K562 (cell line): ENCODE data around the gene AGPAT1. TPM values are rescaled to one million over a fixed set of nuclear protein-coding genes. Genes with fewer than 3 reads are reported as not detected.

Experiments
- ETV6 ChIP-seq, 3 experiments: fragments of 150-350 bp in 1 of 3; sonication (generic) in 1 of 3; formaldehyde crosslinking in 1 of 3; IDR thresholded peaks; 2 replicates each; pipeline versions ENCODE4 v1.6.1 to v1.8.0; 2014 to 2022; ENCODE audit warnings: borderline replicate concordance in 2 of 3, low read depth in 2 of 3, antibody characterized with exemption in 1 of 3, low read length in 1 of 3, mild to moderate bottlenecking in 1 of 3, missing genetic modification reagents in 1 of 3
- HNRNPL ChIP-seq: fragments of 200-400 bp; formaldehyde crosslinking; IDR thresholded peaks from 2 replicates; pipeline ENCODE4 v1.6.1; 2017; ENCODE audit warnings: low read depth, mild to moderate bottlenecking, low read length
- JUND ChIP-seq, 2 experiments: IDR thresholded peaks; 2 replicates in 1 of 2; 3 replicates in 1 of 2; pipeline ENCODE4 v1.6.1; 2011; ENCODE audit warnings: borderline replicate concordance in 2 of 2, low read depth in 2 of 2, low read length in 2 of 2, improper control_type of control experiment in 1 of 2, missing biosample characterization in 1 of 2, missing genetic modification characterization in 1 of 2, missing genetic modification reagents in 1 of 2
- MIER1 ChIP-seq: fragments of 450-650 bp; IDR thresholded peaks from 2 replicates; pipeline ENCODE4 v1.6.1; 2016; ENCODE audit warnings: antibody characterized with exemption, mild to moderate bottlenecking, low read depth
- NR4A1 ChIP-seq, 2 experiments: fragments of 250-450 bp in 1 of 2; fragments of 450-650 bp in 1 of 2; sonication (Bioruptor Pico) in 1 of 2; IDR thresholded peaks; 2 replicates each; pipeline versions ENCODE4 v1.4.0 to v1.6.1; 2016 to 2020; ENCODE audit warnings: mild to moderate bottlenecking in 2 of 2, missing compliant biosample characterization in 1 of 2, missing genetic modification characterization in 1 of 2, moderate library complexity in 1 of 2
- RUNX1 ChIP-seq: sonication (generic); IDR thresholded peaks from 2 replicates; pipeline ENCODE4 v1.6.1; 2016; ENCODE audit warnings: antibody characterized with exemption, low read depth
- SIN3B ChIP-seq: fragments of 450-650 bp; IDR thresholded peaks from 2 replicates; pipeline ENCODE4 v1.6.1; 2017; ENCODE audit warnings: low read depth, mild to moderate bottlenecking, moderate library complexity
- TBP ChIP-seq: optimal IDR thresholded peaks from 2 replicates; pipeline ENCODE3; 2011; ENCODE audit warnings: low read depth, low read length, improper control_type of control experiment
- ZNF197 ChIP-seq: fragments of 200-800 bp; sonication (Bioruptor generic); IDR thresholded peaks from 2 replicates; pipeline ENCODE4 v1.6.1; 2016; ENCODE audit warnings: low read depth, missing genetic modification characterization, missing compliant biosample characterization
- ZNF224 ChIP-seq: sonication (generic); formaldehyde crosslinking; IDR thresholded peaks from 2 replicates; pipeline ENCODE4 v1.8.0; 2022; ENCODE audit warnings: mild to moderate bottlenecking, missing genetic modification reagents
- ZNF232 ChIP-seq: sonication (generic); formaldehyde crosslinking; IDR thresholded peaks from 2 replicates; pipeline ENCODE4 v1.8.0; 2022; ENCODE audit warnings: mild to moderate bottlenecking, missing genetic modification reagents
- polyA plus RNA-seq, 8 experiments: library from polyadenylated mRNA; depleted of rRNA in 4 of 8; stranded (reverse) in 5 of 8; unstranded in 3 of 8; fragments of >200 nt; fragmentation: Nextera tagmentation in 2 of 8; fragmentation: Illumina TruSeq in 1 of 8; extraction: Ambion mirVana in 2 of 8; extraction: Trizol in 1 of 8; gene quantifications; 2 replicates each; pipeline versions ENCODE4 v1.2.1 to v1.2.3, GENCODE V29; 2011 to 2014; ENCODE audit warnings: inconsistent platforms in 1 of 8, missing spikeins in 1 of 8
- total RNA-seq, 7 experiments: library from RNA; depleted of rRNA in 6 of 7; stranded (reverse); fragments of >200 nt in 6 of 7; fragmentation: Illumina TruSeq in 2 of 7; extraction: Trizol in 2 of 7; gene quantifications; 2 replicates each; pipeline versions ENCODE4 v1.2.1 to v1.2.3, GENCODE V29; 2011 to 2021; ENCODE audit warnings: low replicate concordance in 1 of 7
- TF ChIP-seq, protein P1 (sequence below), 2 experiments: IDR thresholded peaks; 2 replicates each; pipeline ENCODE4 v1.6.1; 2012; ENCODE audit warnings: improper control_type of control experiment in 2 of 2, low read depth in 2 of 2, low read length in 2 of 2, borderline replicate concordance in 1 of 2
- TF ChIP-seq, protein P2 (sequence below): fragments of 450-650 bp; formaldehyde crosslinking; IDR thresholded peaks from 2 replicates; pipeline ENCODE4 v1.4.0; 2020; ENCODE audit warnings: mild to moderate bottlenecking, moderate library complexity
- TF ChIP-seq, protein P3 (sequence below): fragments of 450-650 bp; IDR thresholded peaks from 2 replicates; pipeline ENCODE4 v1.6.1; 2016; ENCODE audit warnings: borderline replicate concordance

AGPAT1 gene
- total and polyA plus RNA-seq, 9 of the 15 experiments (the other 6 are each of a cell fraction or from before 2014, with no cell fraction given) = 37.9 to 176 (median 69.4) TPM

DNA sequence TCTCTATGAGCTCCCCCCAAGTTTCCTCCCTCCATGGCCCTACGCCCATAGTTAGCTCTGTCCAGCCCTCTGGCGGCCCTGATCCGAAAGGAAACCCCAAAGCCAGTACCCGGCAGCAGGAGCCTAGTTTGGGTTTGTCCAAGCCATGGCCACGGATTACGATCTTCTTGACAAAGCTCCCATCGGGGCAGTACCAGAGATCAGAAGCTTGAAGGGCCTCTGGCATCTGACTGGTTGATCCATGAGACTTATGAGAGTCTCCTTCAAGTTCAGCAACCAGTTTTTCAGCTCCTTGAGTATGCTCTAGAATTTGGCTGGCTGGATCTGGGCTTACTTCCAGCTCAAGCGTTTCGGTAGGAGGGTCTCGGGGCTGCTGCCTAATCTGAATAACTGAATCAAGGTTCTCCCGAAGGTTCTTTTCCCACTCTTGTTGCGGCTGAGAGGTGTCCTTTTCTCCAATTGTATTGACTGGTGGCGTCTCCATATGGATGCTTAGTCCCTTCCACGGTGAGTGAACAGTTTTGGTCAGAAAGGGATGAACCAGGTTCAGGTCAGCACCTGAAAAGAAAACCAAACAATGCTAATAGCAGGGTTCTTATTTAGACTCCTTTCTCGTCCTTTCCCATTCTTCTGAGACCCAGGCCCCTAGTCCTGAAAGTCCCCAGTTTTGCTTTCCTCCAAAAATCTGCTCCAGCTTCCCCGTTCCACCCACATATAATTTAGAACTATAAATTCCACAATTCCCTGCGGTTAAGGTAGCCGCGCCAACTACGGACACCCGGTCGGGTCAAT lies 46.4 kb downstream of the AGPAT1 start (continued):
- TF ChIP-seq JUND (IDR thresholded peaks at IDR 0.05; ENCODE audit: borderline replicate concordance, low read depth, low read length) (peak; percentile 18; the same call in 1 of the 2 replicates), JUND (tag; IDR thresholded peaks at IDR 0.05; ENCODE audit: borderline replicate concordance, low read depth, low read length) (no peak), MIER1 (peak; percentile 75), NR4A1 (CRISPR knock-in tag; IDR thresholded peaks at IDR 0.05) (0 out of 2 replicates have a peak, but pooled peaks have one; percentile 53), NR4A1 (tag; IDR thresholded peaks at IDR 0.05) (no peak), HNRNPL (no peak), TBP (peak; percentile 16), ZNF224 (CRISPR knock-in tag) (0 out of 2 replicates have a peak, but pooled peaks have one; percentile 30), ZNF197 (CRISPR knock-in tag) (peak; percentile 73; the same call in 1 of the 2 replicates), RUNX1 (no peak), ETV6 (IDR thresholded peaks at IDR 0.05; ENCODE audit: borderline replicate concordance in 1 of 2, low read depth in 2 of 2, low read length in 1 of 2) (0 out of 4 replicates have a peak, but pooled peaks of 1 of the 2 experiments have one; percentile 38), ETV6 (CRISPR knock-in tag; IDR thresholded peaks at IDR 0.05; ENCODE audit: borderline replicate concordance) (no peak), SIN3B (0 out of 2 replicates have a peak, but pooled peaks have one; percentile 23), ZNF232 (CRISPR knock-in tag) (no peak)
- TF ChIP-seq, protein P1, sequence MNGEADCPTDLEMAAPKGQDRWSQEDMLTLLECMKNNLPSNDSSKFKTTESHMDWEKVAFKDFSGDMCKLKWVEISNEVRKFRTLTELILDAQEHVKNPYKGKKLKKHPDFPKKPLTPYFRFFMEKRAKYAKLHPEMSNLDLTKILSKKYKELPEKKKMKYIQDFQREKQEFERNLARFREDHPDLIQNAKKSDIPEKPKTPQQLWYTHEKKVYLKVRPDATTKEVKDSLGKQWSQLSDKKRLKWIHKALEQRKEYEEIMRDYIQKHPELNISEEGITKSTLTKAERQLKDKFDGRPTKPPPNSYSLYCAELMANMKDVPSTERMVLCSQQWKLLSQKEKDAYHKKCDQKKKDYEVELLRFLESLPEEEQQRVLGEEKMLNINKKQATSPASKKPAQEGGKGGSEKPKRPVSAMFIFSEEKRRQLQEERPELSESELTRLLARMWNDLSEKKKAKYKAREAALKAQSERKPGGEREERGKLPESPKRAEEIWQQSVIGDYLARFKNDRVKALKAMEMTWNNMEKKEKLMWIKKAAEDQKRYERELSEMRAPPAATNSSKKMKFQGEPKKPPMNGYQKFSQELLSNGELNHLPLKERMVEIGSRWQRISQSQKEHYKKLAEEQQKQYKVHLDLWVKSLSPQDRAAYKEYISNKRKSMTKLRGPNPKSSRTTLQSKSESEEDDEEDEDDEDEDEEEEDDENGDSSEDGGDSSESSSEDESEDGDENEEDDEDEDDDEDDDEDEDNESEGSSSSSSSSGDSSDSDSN (IDR thresholded peaks at IDR 0.05; ENCODE audit: borderline replicate concordance in 1 of 2, low read depth in 2 of 2, low read length in 2 of 2) = peak; percentile 49 to 89; a peak in 2 of 4 replicates
- TF ChIP-seq, protein P2, sequence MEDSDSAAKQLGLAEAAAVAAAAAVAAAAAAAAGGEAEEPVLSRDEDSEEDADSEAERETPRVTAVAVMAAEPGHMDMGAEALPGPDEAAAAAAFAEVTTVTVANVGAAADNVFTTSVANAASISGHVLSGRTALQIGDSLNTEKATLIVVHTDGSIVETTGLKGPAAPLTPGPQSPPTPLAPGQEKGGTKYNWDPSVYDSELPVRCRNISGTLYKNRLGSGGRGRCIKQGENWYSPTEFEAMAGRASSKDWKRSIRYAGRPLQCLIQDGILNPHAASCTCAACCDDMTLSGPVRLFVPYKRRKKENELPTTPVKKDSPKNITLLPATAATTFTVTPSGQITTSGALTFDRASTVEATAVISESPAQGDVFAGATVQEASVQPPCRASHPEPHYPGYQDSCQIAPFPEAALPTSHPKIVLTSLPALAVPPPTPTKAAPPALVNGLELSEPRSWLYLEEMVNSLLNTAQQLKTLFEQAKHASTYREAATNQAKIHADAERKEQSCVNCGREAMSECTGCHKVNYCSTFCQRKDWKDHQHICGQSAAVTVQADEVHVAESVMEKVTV (CRISPR knock-in tag) = 0 out of 2 replicates have a peak, but pooled peaks have one; percentile 23
- TF ChIP-seq, protein P3, sequence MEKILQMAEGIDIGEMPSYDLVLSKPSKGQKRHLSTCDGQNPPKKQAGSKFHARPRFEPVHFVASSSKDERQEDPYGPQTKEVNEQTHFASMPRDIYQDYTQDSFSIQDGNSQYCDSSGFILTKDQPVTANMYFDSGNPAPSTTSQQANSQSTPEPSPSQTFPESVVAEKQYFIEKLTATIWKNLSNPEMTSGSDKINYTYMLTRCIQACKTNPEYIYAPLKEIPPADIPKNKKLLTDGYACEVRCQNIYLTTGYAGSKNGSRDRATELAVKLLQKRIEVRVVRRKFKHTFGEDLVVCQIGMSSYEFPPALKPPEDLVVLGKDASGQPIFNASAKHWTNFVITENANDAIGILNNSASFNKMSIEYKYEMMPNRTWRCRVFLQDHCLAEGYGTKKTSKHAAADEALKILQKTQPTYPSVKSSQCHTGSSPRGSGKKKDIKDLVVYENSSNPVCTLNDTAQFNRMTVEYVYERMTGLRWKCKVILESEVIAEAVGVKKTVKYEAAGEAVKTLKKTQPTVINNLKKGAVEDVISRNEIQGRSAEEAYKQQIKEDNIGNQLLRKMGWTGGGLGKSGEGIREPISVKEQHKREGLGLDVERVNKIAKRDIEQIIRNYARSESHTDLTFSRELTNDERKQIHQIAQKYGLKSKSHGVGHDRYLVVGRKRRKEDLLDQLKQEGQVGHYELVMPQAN = 0 out of 2 replicates have a peak, but pooled peaks have one; percentile 23
